HEK293 (cell line): ENCODE measurements around the gene AP1G2.

Experiments
- CTCF ChIA-PET: fragments of 350-600 bp; formaldehyde crosslinking; extraction: SDS; loops from one replicate; lab custom pipeline; 2021; ENCODE audit warnings: antibody characterized with exemption; lab: Yijun Ruan, JAX
- POLR2A ChIA-PET: fragments of 300-600 bp; formaldehyde crosslinking; extraction: SDS; loops from one replicate; lab custom pipeline; 2020; ENCODE audit warnings: antibody characterized with exemption, inconsistent platforms; lab: Yijun Ruan, JAX
- H3K27ac ChIP-seq: fragments of 200-500 bp; sonication (Bioruptor generic); 2 replicates; pipeline ENCODE4 v1.5.1; 2014; ENCODE audit warnings: low read depth, low read length, control low read depth, inconsistent platforms; ENCODE audit errors: extremely low read depth
- H3K36me3 ChIP-seq, 2 experiments: fragments of 200-500 bp in 1 of 2; sonication (Bioruptor generic) in 1 of 2; 1 replicate in 1 of 2; 2 replicates in 1 of 2; pipeline ENCODE4 v1.5.1; 2014 to 2017; ENCODE audit warnings: inconsistent platforms in 2 of 2, low read length in 2 of 2; ENCODE audit not compliant: control insufficient read depth in 2 of 2, insufficient read depth in 1 of 2
- H3K4me1 ChIP-seq: fragments of 200-500 bp; sonication (Bioruptor generic); 2 replicates; pipeline ENCODE4 v1.5.1; 2014; ENCODE audit warnings: mild to moderate bottlenecking, low read length, inconsistent platforms; ENCODE audit not compliant: control insufficient read depth, insufficient read depth
- H3K4me3 ChIP-seq: 2 replicates; pipeline ENCODE4 v1.5.1; 2011; ENCODE audit warnings: low read depth, mild to moderate bottlenecking, control low read depth, low read length, moderate library complexity
- H3K9me3 ChIP-seq: fragments of 200-500 bp; sonication (Bioruptor generic); 2 replicates; pipeline ENCODE4 v1.5.1; 2014; ENCODE audit warnings: low read depth, low read length, inconsistent platforms; ENCODE audit not compliant: control insufficient read depth, insufficient read depth
- BCL11B ChIP-seq: fragments of 450-650 bp; formaldehyde crosslinking; IDR thresholded peaks from 2 replicates; pipeline ENCODE4 v1.5.1; 2016; ENCODE audit warnings: low read depth, missing biosample characterization, missing genetic modification characterization
- IKZF3 ChIP-seq: fragments of 450-650 bp; IDR thresholded peaks from 2 replicates; pipeline ENCODE4 v1.5.0; 2018; ENCODE audit warnings: missing biosample characterization, mild to moderate bottlenecking, missing genetic modification characterization, moderate library complexity
- MEIS1 ChIP-seq: sonication (generic); formaldehyde crosslinking; IDR thresholded peaks from 2 replicates; pipeline ENCODE4 v1.8.1; 2022; ENCODE audit warnings: missing genetic modification reagents, mild to moderate bottlenecking, borderline replicate concordance
- PRDM2 ChIP-seq: fragments of 450-650 bp; formaldehyde crosslinking; IDR thresholded peaks from 2 replicates; pipeline ENCODE4 v1.5.1; 2016; ENCODE audit warnings: missing biosample characterization, missing genetic modification characterization, borderline replicate concordance
- YY2 ChIP-seq: fragments of 450-650 bp; formaldehyde crosslinking; IDR thresholded peaks from 2 replicates; pipeline ENCODE4 v1.5.1; 2016; ENCODE audit warnings: missing biosample characterization, missing genetic modification characterization
- ZBTB21 ChIP-seq: fragments of 450-650 bp; formaldehyde crosslinking; IDR thresholded peaks from 2 replicates; pipeline ENCODE4 v1.5.1; 2017; ENCODE audit warnings: missing biosample characterization, missing genetic modification characterization
- ZFHX2 ChIP-seq: fragments of 450-650 bp; formaldehyde crosslinking; conservative IDR thresholded peaks from 2 replicates; pipeline ENCODE4 v1.5.1; 2016; ENCODE audit warnings: missing biosample characterization, missing genetic modification characterization
- ZFP37 ChIP-seq: fragments of 450-650 bp; formaldehyde crosslinking; IDR thresholded peaks from 2 replicates; pipeline ENCODE4 v1.5.1; 2016; ENCODE audit warnings: missing biosample characterization, missing genetic modification characterization
- ZNF10 ChIP-seq: fragments of 450-650 bp; formaldehyde crosslinking; IDR thresholded peaks from 2 replicates; pipeline ENCODE4 v1.5.1; 2017; ENCODE audit warnings: missing biosample characterization, missing genetic modification characterization
- ZNF114 ChIP-seq: fragments of 450-650 bp; formaldehyde crosslinking; IDR thresholded peaks from 2 replicates; pipeline ENCODE4 v1.5.0; 2017; ENCODE audit warnings: missing biosample characterization, missing genetic modification characterization
- ZNF155 ChIP-seq: fragments of 450-650 bp; formaldehyde crosslinking; IDR thresholded peaks from 2 replicates; pipeline ENCODE4 v1.5.1; 2016; ENCODE audit warnings: missing biosample characterization, missing genetic modification characterization
- ZNF169 ChIP-seq: fragments of 450-650 bp; formaldehyde crosslinking; IDR thresholded peaks from 2 replicates; pipeline ENCODE4 v1.5.1; 2016; ENCODE audit warnings: missing biosample characterization, missing genetic modification characterization
- ZNF580 ChIP-seq: fragments of 450-650 bp; formaldehyde crosslinking; IDR thresholded peaks from 2 replicates; pipeline ENCODE4 v1.5.1; 2016; ENCODE audit warnings: missing biosample characterization, missing genetic modification characterization
- ZNF626 ChIP-seq: fragments of 450-650 bp; sonication (Bioruptor Pico); formaldehyde crosslinking; IDR thresholded peaks from 2 replicates; pipeline ENCODE4 v1.5.1; 2018; ENCODE audit warnings: missing biosample characterization, missing genetic modification characterization, inconsistent platforms
- ZNF629 ChIP-seq: fragments of 450-650 bp; formaldehyde crosslinking; IDR thresholded peaks from 2 replicates; pipeline ENCODE4 v1.5.1; 2017; ENCODE audit warnings: missing biosample characterization, missing genetic modification characterization
- ZNF658 ChIP-seq: fragments of 450-650 bp; formaldehyde crosslinking; IDR thresholded peaks from 2 replicates; pipeline ENCODE4; 2016; ENCODE audit warnings: missing biosample characterization, missing genetic modification characterization
- ZNF768 ChIP-seq: fragments of 450-650 bp; formaldehyde crosslinking; IDR thresholded peaks from 2 replicates; pipeline ENCODE4 v1.5.1; 2018; ENCODE audit warnings: missing biosample characterization, mild to moderate bottlenecking, missing genetic modification characterization
- ZNF785 ChIP-seq: fragments of 450-650 bp; formaldehyde crosslinking; IDR thresholded peaks from 2 replicates; pipeline ENCODE4 v1.5.1; 2016; ENCODE audit warnings: missing biosample characterization, missing genetic modification characterization
- ZSCAN18 ChIP-seq: fragments of 450-650 bp; formaldehyde crosslinking; IDR thresholded peaks from 2 replicates; pipeline ENCODE4 v1.5.1; 2016; ENCODE audit warnings: missing biosample characterization, missing genetic modification characterization
- TF ChIP-seq, protein P1 (sequence below): fragments of 450-650 bp; formaldehyde crosslinking; IDR thresholded peaks from 2 replicates; pipeline ENCODE4 v1.5.0; 2017; ENCODE audit warnings: missing biosample characterization, missing genetic modification characterization, borderline replicate concordance
- TF ChIP-seq, protein P2 (sequence below): IDR thresholded peaks from 2 replicates; pipeline ENCODE4 v1.6.1; 2011; ENCODE audit warnings: mild to moderate bottlenecking, low read depth, low read length, borderline replicate concordance
- TF ChIP-seq, protein P3 (sequence below): fragments of 450-650 bp; formaldehyde crosslinking; IDR thresholded peaks from 2 replicates; pipeline ENCODE4 v1.5.1; 2016; ENCODE audit warnings: missing biosample characterization, missing genetic modification characterization

AP1G2 gene

DNA sequence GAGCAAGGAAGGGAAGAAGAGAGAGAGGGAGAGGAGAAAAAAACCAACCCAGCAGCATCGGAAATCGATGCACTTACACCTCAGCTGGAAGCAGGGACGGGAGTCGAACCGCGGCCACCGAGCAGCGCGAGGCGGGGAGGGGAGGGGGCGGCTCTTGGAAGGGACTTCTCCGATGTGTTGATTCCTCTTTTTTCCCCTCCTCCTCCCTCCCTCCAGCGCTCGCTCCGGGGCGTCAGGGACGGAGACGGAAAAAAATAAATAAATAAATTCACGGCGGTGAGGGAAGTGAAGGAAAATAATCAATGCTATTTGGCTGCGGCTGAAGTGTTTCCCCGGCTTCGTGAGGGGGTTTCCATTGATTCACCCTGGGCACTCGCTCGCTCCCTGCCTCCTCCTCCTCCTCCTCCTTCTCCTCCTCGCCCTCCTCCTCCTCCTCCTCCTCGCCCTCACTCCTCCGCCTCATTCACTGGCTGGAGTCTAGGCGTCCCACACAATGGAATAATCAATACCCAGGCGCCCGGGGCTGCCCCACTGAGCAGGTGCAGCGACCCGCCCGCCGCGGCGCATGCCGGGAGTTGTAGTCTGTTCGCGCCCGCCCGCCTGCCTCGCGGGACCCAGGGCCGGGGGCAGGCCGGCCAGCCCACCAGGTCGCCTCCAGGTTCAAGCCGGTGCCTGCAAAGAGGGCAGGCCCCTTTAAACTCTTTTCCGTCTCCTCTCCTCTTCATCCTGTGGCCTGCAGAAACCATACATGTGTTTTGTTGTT, 16.1 kb downstream of the AP1G2 start, which contains the start of gene ZFHX2:
TSS of gene ZFHX2 (minus strand) at position 500 of the 763 bp plus-strand sequence. CDS start 16,440 bp downstream, outside the sequence.
- peak within 1 kb of the TSS; percentile 74 for H3K27ac ChIP-seq
- POLR2A ChIA-PET: interaction anchor here (0.6 to 1.4 kb wide), 3 partner anchors 10 to 73 kb away, joined by 3 to 5 read pairs (median 5); no protein-coding TSS in a partner anchor
- H3K4me1 ChIP-seq: peaks cover 9% of the 10 kb centered on the region; the same call in 1 of the 2 replicates
- peak within 1 kb of the TSS; percentile 69 for H3K4me3 ChIP-seq
- CTCF ChIA-PET: interaction anchor here (1.2 kb wide), 1 partner anchor 11 kb away, joined by 4 read pairs; no protein-coding TSS in a partner anchor
- no peaks in the 10 kb centered on the region for H3K36me3 ChIP-seq
- H3K9me3 ChIP-seq: no peaks in the 10 kb centered on the region
- TF ChIP-seq, protein P1, sequence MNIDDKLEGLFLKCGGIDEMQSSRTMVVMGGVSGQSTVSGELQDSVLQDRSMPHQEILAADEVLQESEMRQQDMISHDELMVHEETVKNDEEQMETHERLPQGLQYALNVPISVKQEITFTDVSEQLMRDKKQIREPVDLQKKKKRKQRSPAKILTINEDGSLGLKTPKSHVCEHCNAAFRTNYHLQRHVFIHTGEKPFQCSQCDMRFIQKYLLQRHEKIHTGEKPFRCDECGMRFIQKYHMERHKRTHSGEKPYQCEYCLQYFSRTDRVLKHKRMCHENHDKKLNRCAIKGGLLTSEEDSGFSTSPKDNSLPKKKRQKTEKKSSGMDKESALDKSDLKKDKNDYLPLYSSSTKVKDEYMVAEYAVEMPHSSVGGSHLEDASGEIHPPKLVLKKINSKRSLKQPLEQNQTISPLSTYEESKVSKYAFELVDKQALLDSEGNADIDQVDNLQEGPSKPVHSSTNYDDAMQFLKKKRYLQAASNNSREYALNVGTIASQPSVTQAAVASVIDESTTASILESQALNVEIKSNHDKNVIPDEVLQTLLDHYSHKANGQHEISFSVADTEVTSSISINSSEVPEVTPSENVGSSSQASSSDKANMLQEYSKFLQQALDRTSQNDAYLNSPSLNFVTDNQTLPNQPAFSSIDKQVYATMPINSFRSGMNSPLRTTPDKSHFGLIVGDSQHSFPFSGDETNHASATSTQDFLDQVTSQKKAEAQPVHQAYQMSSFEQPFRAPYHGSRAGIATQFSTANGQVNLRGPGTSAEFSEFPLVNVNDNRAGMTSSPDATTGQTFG (tag by site-specific recombination): no peak
- TF ChIP-seq IKZF3 (tag by site-specific recombination) (peak; percentile 90), ZSCAN18 (tag by site-specific recombination) (peak; percentile 38; the same call in 1 of the 2 replicates), BCL11B (tag by site-specific recombination) (no peak), ZNF626 (tag by site-specific recombination) (no peak), ZNF785 (tag by site-specific recombination) (no peak), ZNF580 (tag by site-specific recombination) (no peak), MEIS1 (CRISPR knock-in tag) (no peak), YY2 (tag by site-specific recombination) (no peak), ZBTB21 (no peak), ZNF114 (tag by site-specific recombination) (no peak), ZNF658 (no peak), ZNF10 (peak; percentile 94), ZNF629 (tag by site-specific recombination) (peak; percentile 55; the same call in 1 of the 2 replicates), ZNF169 (tag by site-specific recombination) (no peak), ZFHX2 (tag by site-specific recombination) (peak; percentile 97), ZNF768 (tag by site-specific recombination) (no peak), PRDM2 (tag by site-specific recombination) (no peak), ZFP37 (no peak), ZNF155 (tag by site-specific recombination) (no peak)
- TF ChIP-seq, protein P2, sequence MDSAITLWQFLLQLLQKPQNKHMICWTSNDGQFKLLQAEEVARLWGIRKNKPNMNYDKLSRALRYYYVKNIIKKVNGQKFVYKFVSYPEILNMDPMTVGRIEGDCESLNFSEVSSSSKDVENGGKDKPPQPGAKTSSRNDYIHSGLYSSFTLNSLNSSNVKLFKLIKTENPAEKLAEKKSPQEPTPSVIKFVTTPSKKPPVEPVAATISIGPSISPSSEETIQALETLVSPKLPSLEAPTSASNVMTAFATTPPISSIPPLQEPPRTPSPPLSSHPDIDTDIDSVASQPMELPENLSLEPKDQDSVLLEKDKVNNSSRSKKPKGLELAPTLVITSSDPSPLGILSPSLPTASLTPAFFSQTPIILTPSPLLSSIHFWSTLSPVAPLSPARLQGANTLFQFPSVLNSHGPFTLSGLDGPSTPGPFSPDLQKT: no peak
- TF ChIP-seq, protein P3, sequence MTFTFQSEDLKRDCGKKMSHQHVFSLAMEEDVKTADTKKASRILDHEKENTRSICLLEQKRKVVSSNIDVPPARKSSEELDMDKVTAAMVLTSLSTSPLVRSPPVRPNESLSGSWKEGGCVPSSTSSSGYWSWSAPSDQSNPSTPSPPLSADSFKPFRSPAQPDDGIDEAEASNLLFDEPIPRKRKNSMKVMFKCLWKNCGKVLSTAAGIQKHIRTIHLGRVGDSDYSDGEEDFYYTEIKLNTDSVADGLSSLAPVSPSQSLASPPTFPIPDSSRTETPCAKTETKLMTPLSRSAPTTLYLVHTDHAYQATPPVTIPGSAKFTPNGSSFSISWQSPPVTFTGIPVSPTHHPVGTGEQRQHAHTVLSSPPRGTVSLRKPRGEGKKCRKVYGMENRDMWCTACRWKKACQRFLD (tag by site-specific recombination): no peak
